ENCODE results near the gene OR2AT4.

Gene OR2AT4

GRCh38 chr11:75087319-75088305 lies 9.1 kb downstream of the OR2AT4 start:
- no peak for DNase-seq
- no peak overlapping the region for H3K27ac ChIP-seq
- no peak overlapping the region for H3K4me3 ChIP-seq
- TF ChIP-seq CTCF (IDR thresholded peaks at IDR 0.05) = no peak
- H3K4me1 ChIP-seq = no peaks in the 10 kb centered on the region
- peaks cover 3 to 16% (median 13%) of the 10 kb centered on the region in 3 donors for H3K9me3 ChIP-seq
- H3K27me3 ChIP-seq = peaks cover 0 to 8% of the 10 kb centered on the region in 2 donors
- no peaks in the 10 kb centered on the region for H3K36me3 ChIP-seq
- intact Hi-C loops (cut with DNase I; ENCODE audit: low total_unique reads) = no loop called here

GRCh38 chr11:75084883-75085282 lies 11.8 kb downstream of the OR2AT4 start:
- no peak for TF ChIP-seq CTCF (IDR thresholded peaks at IDR 0.05)
- DNase-seq = no peak
- intact Hi-C loops (cut with DNase I; ENCODE audit: low total_unique reads) = no loop called here
- Histone ChIP-seq H3K9me3 (no peaks in the 10 kb centered on the region), H3K4me1 (no peaks in the 10 kb centered on the region), H3K27me3 (peaks cover 0 to 14% of the 10 kb centered on the region in 2 donors), H3K27ac (no peak overlapping the region), H3K36me3 (no peaks in the 10 kb centered on the region), H3K4me3 (no peak overlapping the region)

GRCh38 chr11:75083217-75083605 lies 13.5 kb downstream of the OR2AT4 start:
- DNase-seq = no peak
- H3K4me1 ChIP-seq = no peaks in the 10 kb centered on the region
- TF ChIP-seq CTCF (IDR thresholded peaks at IDR 0.05) = no peak
- H3K27me3 ChIP-seq = peaks cover 0 to 14% of the 10 kb centered on the region in 2 donors
- H3K36me3 ChIP-seq = no peaks in the 10 kb centered on the region
- H3K4me3 ChIP-seq = no peak overlapping the region
- no peak overlapping the region for H3K27ac ChIP-seq
- intact Hi-C loops (cut with DNase I; ENCODE audit: low total_unique reads) = no loop called here
- H3K9me3 ChIP-seq = no peaks in the 10 kb centered on the region

- Histone ChIP-seq H3K36me3 (no peaks in the 10 kb centered on the region), H3K27ac (no peak overlapping the region), H3K27me3 (peaks cover 0 to 14% of the 10 kb centered on the region in 2 donors), H3K4me1 (no peaks in the 10 kb centered on the region), H3K4me3 (no peak overlapping the region), H3K9me3 (no peaks in the 10 kb centered on the region)
- no peak for TF ChIP-seq CTCF (IDR thresholded peaks at IDR 0.05)
- DNase-seq = no peak
- intact Hi-C loops (cut with DNase I; ENCODE audit: low total_unique reads) = no loop called here
These were observed 14.0 kb downstream of the OR2AT4 start for GRCh38 chr11:75082601-75083216.

GRCh38 chr11:75079546-75079945 lies 17.1 kb downstream of the OR2AT4 start:
- no peak for DNase-seq
- no peaks in the 10 kb centered on the region for H3K9me3 ChIP-seq
- intact Hi-C loops (cut with DNase I; ENCODE audit: low total_unique reads) = no loop called here

More at GRCh38 chr11:75079546-75079945, 17.1 kb downstream of the OR2AT4 start:
- Histone ChIP-seq H3K36me3 (no peaks in the 10 kb centered on the region), H3K4me1 (no peaks in the 10 kb centered on the region), H3K4me3 (no peak overlapping the region), H3K27me3 (peaks cover 0 to 15% of the 10 kb centered on the region in 2 donors), H3K27ac (no peak overlapping the region)
- TF ChIP-seq CTCF (IDR thresholded peaks at IDR 0.05) = no peak
